ENCODE data around the gene GSE1. TPM values are rescaled to one million over a fixed set of nuclear protein-coding genes. Genes with fewer than 3 reads are reported as not detected.
A peak's percentile ranks its signal among the peaks of the same experiment; 100 is the strongest.

GSE1 gene
- total RNA-seq, 2 donors from 2014 or later: 57.2 to 62.5 TPM

GRCh38 chr16:85660843-85661739 is 48.0 kb downstream of the GSE1 start:
- DNase-seq (ENCODE audit: low spot score): no peak
- intact Hi-C loops (cut with DNase I): no loop called here

GRCh38 chr16:85661740-85662481 is 48.8 kb downstream of the GSE1 start:
- DNase-seq (ENCODE audit: low spot score): no peak
- intact Hi-C loops (cut with DNase I): no loop called here

- DNase-seq (ENCODE audit: low spot score): no peak
- intact Hi-C loops (cut with DNase I): no loop called here
Measured at GRCh38 chr16:85662482-85662812, 49.3 kb downstream of the GSE1 start.

- no peak for DNase-seq (ENCODE audit: low spot score)
- intact Hi-C loops (cut with DNase I): no loop called here
Measured at GRCh38 chr16:85662976-85663830, 50.1 kb downstream of the GSE1 start.

GRCh38 chr16:85663891-85664321 is 50.8 kb downstream of the GSE1 start:
- no peak for DNase-seq (ENCODE audit: low spot score)
- intact Hi-C loops (cut with DNase I): no loop called here

GRCh38 chr16:85664580-85665372 is 51.7 kb downstream of the GSE1 start:
- no peak for DNase-seq (ENCODE audit: low spot score)
- intact Hi-C loops (cut with DNase I): no loop called here

GRCh38 chr16:85665373-85665740 is 52.2 kb downstream of the GSE1 start:
- intact Hi-C loops (cut with DNase I): no loop called here
- no peak for DNase-seq (ENCODE audit: low spot score)

- DNase-seq (ENCODE audit: low spot score): no peak
- intact Hi-C loops (cut with DNase I): no loop called here
Measured at GRCh38 chr16:85665929-85666328, 52.8 kb downstream of the GSE1 start.

- intact Hi-C loops (cut with DNase I): no loop called here
- no peak for DNase-seq (ENCODE audit: low spot score)
Measured at GRCh38 chr16:85667261-85667660, 54.1 kb downstream of the GSE1 start.

- intact Hi-C loops (cut with DNase I): no loop called here
- no peak for DNase-seq (ENCODE audit: low spot score)
Measured at GRCh38 chr16:85667841-85668413, 54.8 kb downstream of the GSE1 start.

- no peak for DNase-seq (ENCODE audit: low spot score)
Measured at GRCh38 chr16:85668676-85669424, 55.7 kb downstream of the GSE1 start.

GRCh38 chr16:85670840-85671239 is 57.7 kb downstream of the GSE1 start:
- DNase-seq (ENCODE audit: low spot score): no peak
- intact Hi-C loops (cut with DNase I): no loop called here

More at GRCh38 chr16:85668676-85669424, 55.7 kb downstream of the GSE1 start:
- intact Hi-C loops (cut with DNase I): no loop called here

- intact Hi-C loops (cut with DNase I): no loop called here
- DNase-seq (ENCODE audit: low spot score): peak; percentile 85
Measured at GRCh38 chr16:85673529-85674417, 60.7 kb downstream of the GSE1 start.

GRCh38 chr16:85674418-85674755 is 61.3 kb downstream of the GSE1 start:
- intact Hi-C loops (cut with DNase I): no loop called here
- no peak for DNase-seq (ENCODE audit: low spot score)

- no peak for DNase-seq (ENCODE audit: low spot score)
- intact Hi-C loops (cut with DNase I): no loop called here
Measured at GRCh38 chr16:85674828-85675227, 61.7 kb downstream of the GSE1 start.

- DNase-seq (ENCODE audit: low spot score): no peak
- intact Hi-C loops (cut with DNase I): no loop called here
Measured at GRCh38 chr16:85675251-85675874, 62.2 kb downstream of the GSE1 start.

GRCh38 chr16:85676466-85676865 is 63.3 kb downstream of the GSE1 start:
- no peak for DNase-seq (ENCODE audit: low spot score)
- intact Hi-C loops (cut with DNase I): no loop called here

Data from posterior vena cava (tissue), 2 donors.